Measurements from ENCODE around the gene RPL15. TPM values are rescaled to one million over a fixed set of nuclear protein-coding genes. Genes with fewer than 3 reads are reported as not detected.

The RPL15 gene
- total RNA-seq, 4 donors from 2014 or later, result 1,759 to 2,538 (median 2,309) TPM

- 47% methylated on average over 1 of the region's 1 CpG for WGBS
- intact Hi-C loops (cut with DNase I), result loop anchor here (2.0 kb wide), 1 partner anchor 50 kb away; the partner anchor contains the start of genes NKIRAS1 and RPL15
- Histone ChIP-seq H3K4me3 (no peak overlapping the region), H3K4me1 (peaks cover 23 to 65% (median 47%) of the 10 kb centered on the region in 4 donors), H3K27ac (replicated peaks in 1 of 4) (peak overlapping the region in 3 of 4 donors; percentile 45 to 49 (median 47)), H3K36me3 (peaks cover 12 to 89% (median 56%) of the 10 kb centered on the region in 4 donors), H3K27me3 (no peaks in the 10 kb centered on the region), H3K9me3 (no peaks in the 10 kb centered on the region)
- DNase-seq (ENCODE audit: extremely low spot score), result no peak
- TF ChIP-seq CTCF (IDR thresholded peaks at IDR 0.05), result no peak
- TF ChIP-seq POLR2A (IDR thresholded peaks at IDR 0.05; ENCODE audit: low read depth), result no peak
- no peak for TF ChIP-seq EP300 (IDR thresholded peaks at IDR 0.05)
- TF ChIP-seq POLR2AphosphoS5 (IDR thresholded peaks at IDR 0.05), result no peak
Measured at GRCh38 chr3:23966328-23966727, 49.4 kb downstream of the RPL15 start.

GRCh38 chr3:23968463-23969184, 51.7 kb downstream of the RPL15 start:
- WGBS, result 77% methylated on average over 5 of the region's 5 CpGs
- Histone ChIP-seq H3K36me3 (peaks cover 0 to 72% (median 46%) of the 10 kb centered on the region in 4 donors), H3K4me1 (peaks cover 20 to 62% (median 42%) of the 10 kb centered on the region in 4 donors), H3K4me3 (no peak overlapping the region), H3K27me3 (no peaks in the 10 kb centered on the region), H3K9me3 (no peaks in the 10 kb centered on the region), H3K27ac (replicated peaks in 1 of 4) (peak overlapping the region in 2 of 4 donors; percentile 13)
- no peak for DNase-seq (ENCODE audit: extremely low spot score)
- intact Hi-C loops (cut with DNase I), result no loop called here
- TF ChIP-seq POLR2AphosphoS5 (IDR thresholded peaks at IDR 0.05), result no peak
- no peak for TF ChIP-seq EP300 (IDR thresholded peaks at IDR 0.05)
- no peak for TF ChIP-seq CTCF (IDR thresholded peaks at IDR 0.05)
- TF ChIP-seq POLR2A (IDR thresholded peaks at IDR 0.05; ENCODE audit: low read depth), result no peak

- Histone ChIP-seq H3K9me3 (no peaks in the 10 kb centered on the region), H3K36me3 (peaks cover 0 to 64% (median 43%) of the 10 kb centered on the region in 4 donors), H3K27ac (replicated peaks in 1 of 4) (peak overlapping the region in 1 of 4 donors; percentile 23), H3K4me3 (no peak overlapping the region), H3K27me3 (no peaks in the 10 kb centered on the region), H3K4me1 (peaks cover 16 to 55% (median 36%) of the 10 kb centered on the region in 4 donors)
- WGBS, result 86% methylated on average over 4 of the region's 4 CpGs
- TF ChIP-seq POLR2AphosphoS5 (IDR thresholded peaks at IDR 0.05) (no peak), EP300 (IDR thresholded peaks at IDR 0.05) (no peak), CTCF (IDR thresholded peaks at IDR 0.05) (no peak), POLR2A (IDR thresholded peaks at IDR 0.05; ENCODE audit: low read depth) (no peak)
- intact Hi-C loops (cut with DNase I), result no loop called here
- DNase-seq (ENCODE audit: extremely low spot score), result no peak
Measured at GRCh38 chr3:23969393-23969792, 52.5 kb downstream of the RPL15 start.

Other genes with a start within 250 kb of the RPL15 start
- gene UBE2E1, start 111.2 kb upstream of the RPL15 start, total RNA-seq, result 100 to 1,000 TPM in 3 of 4 donors, 10 to 100 TPM in 1; 82.4 to 126 (median 115) TPM
- 10 to 100 TPM; 23.4 to 29.4 (median 26.8) TPM for gene NKIRAS1, start 142 bp upstream of the RPL15 start, total RNA-seq
- gene NR1D2, start 28.2 kb downstream of the RPL15 start, total RNA-seq, result 10 to 100 TPM; 34.4 to 42.4 (median 38.0) TPM

All from esophagus muscularis mucosa (tissue), 4 donors.